Neuronal stem cell (in vitro differentiated cells): ENCODE data around the gene ELMO2.

Source experiments
- DNase-seq: peaks from one replicate; pipeline ENCODE4 v3.0.0-alpha.2; 2013; ENCODE audit warnings: low spot score
- H2AFZ ChIP-seq: one replicate; pipeline ENCODE4 v1.6.1; 2013; ENCODE audit warnings: mild to moderate bottlenecking, low read length, inconsistent platforms
- H2AK5ac ChIP-seq: 2 replicates; pipeline ENCODE4 v1.6.1; 2013; ENCODE audit warnings: low read depth, mild to moderate bottlenecking, inconsistent platforms, low read length, moderate library complexity, mixed read lengths
- H2BK120ac ChIP-seq: 2 replicates; pipeline ENCODE4 v1.6.1; 2013; ENCODE audit warnings: low read depth, mild to moderate bottlenecking, inconsistent platforms, low read length, moderate library complexity, mixed read lengths
- H2BK12ac ChIP-seq: one replicate; pipeline ENCODE4 v1.6.1; 2013; ENCODE audit warnings: low read length, inconsistent platforms
- H2BK15ac ChIP-seq: 2 replicates; pipeline ENCODE4 v1.6.1; 2013; ENCODE audit warnings: mild to moderate bottlenecking, low read length, inconsistent platforms, mixed read lengths
- H2BK5ac ChIP-seq: one replicate; pipeline ENCODE4 v1.6.1; 2013; ENCODE audit warnings: inconsistent platforms, mild to moderate bottlenecking, low read length, moderate library complexity
- H3K14ac ChIP-seq: one replicate; pipeline ENCODE4 v1.6.1; 2013; ENCODE audit warnings: low read length, inconsistent platforms
- H3K18ac ChIP-seq: 2 replicates; pipeline ENCODE4 v1.6.1; 2013; ENCODE audit warnings: low read length, inconsistent platforms
- H3K23ac ChIP-seq: 2 replicates; pipeline ENCODE4 v1.6.1; 2013; ENCODE audit warnings: low read depth, mild to moderate bottlenecking, mixed read lengths, low read length, inconsistent platforms; ENCODE audit not compliant: poor library complexity
- H3K27ac ChIP-seq: replicated peaks from 3 replicates; pipeline ENCODE4 v1.5.1; 2013; ENCODE audit warnings: low read length, inconsistent platforms
- H3K27me3 ChIP-seq, 3 experiments: 2 replicates each; pipeline ENCODE4 v1.6.1; 2013; ENCODE audit warnings: low read length in 3 of 3, mild to moderate bottlenecking in 2 of 3, inconsistent platforms in 1 of 3, low read depth in 1 of 3, mixed read lengths in 1 of 3, moderate library complexity in 1 of 3; ENCODE audit not compliant: control insufficient read depth in 3 of 3, insufficient read depth in 3 of 3
- H3K36me3 ChIP-seq, 2 donors: replicated peaks in 1 of 2; 2 replicates each; pipeline ENCODE4 v1.6.1; 2013; ENCODE audit warnings: low read length in 2 of 2; ENCODE audit not compliant: control insufficient read depth in 2 of 2, insufficient read depth in 2 of 2
- H3K4ac ChIP-seq: 2 replicates; pipeline ENCODE4 v1.6.1; 2013; ENCODE audit warnings: inconsistent platforms, mild to moderate bottlenecking, low read length, moderate library complexity
- H3K4me1 ChIP-seq, 2 donors: 1 replicate in 1 of 2; 2 replicates in 1 of 2; pipeline ENCODE4 v1.6.1; 2013; ENCODE audit warnings: low read length in 2 of 2, low read depth in 1 of 2; ENCODE audit not compliant: control insufficient read depth in 2 of 2, insufficient read depth in 1 of 2
- H3K4me2 ChIP-seq: one replicate; pipeline ENCODE4 v1.6.1; 2013; ENCODE audit warnings: mild to moderate bottlenecking, low read length, inconsistent platforms; ENCODE audit not compliant: insufficient read depth, poor library complexity, severe bottlenecking
- H3K4me3 ChIP-seq, 2 donors: 2 replicates each; pipeline ENCODE4 v1.5.1; 2013; ENCODE audit warnings: low read length in 2 of 2, mild to moderate bottlenecking in 2 of 2, inconsistent platforms in 1 of 2, moderate library complexity in 1 of 2
- H3K79me1 ChIP-seq: one replicate; pipeline ENCODE4 v1.6.1; 2013; ENCODE audit warnings: low read depth, mild to moderate bottlenecking, inconsistent platforms, low read length, moderate library complexity
- H3K9ac ChIP-seq: one replicate; pipeline ENCODE4 v1.6.1; 2013; ENCODE audit warnings: mild to moderate bottlenecking, low read depth, low read length, inconsistent platforms; ENCODE audit not compliant: poor library complexity
- H3K9me3 ChIP-seq, 2 donors: replicated peaks in 1 of 2; 2 replicates each; pipeline versions ENCODE3 to v1.6.1; 2013; ENCODE audit warnings: low read length in 2 of 2, mild to moderate bottlenecking in 2 of 2, inconsistent platforms in 1 of 2, low read depth in 1 of 2, mixed read lengths in 1 of 2, moderate library complexity in 1 of 2; ENCODE audit not compliant: control insufficient read depth in 2 of 2, insufficient read depth in 1 of 2
- H4K8ac ChIP-seq: one replicate; pipeline ENCODE4 v1.6.1; 2013; ENCODE audit warnings: low read depth, mild to moderate bottlenecking, inconsistent platforms, low read length, moderate library complexity
- H4K91ac ChIP-seq: one replicate; pipeline ENCODE4 v1.6.1; 2013; ENCODE audit warnings: low read length, low read depth, mild to moderate bottlenecking, inconsistent platforms; ENCODE audit not compliant: poor library complexity
- WGBS, 2 donors: extraction: QIAGEN DNeasy Blood & Tissue Kit; methylation state at CpG; one replicate each; pipeline ENCODE4 v1.1.7; 2013; ENCODE audit warnings: missing lambda C conversion rate in 2 of 2, mixed read lengths in 1 of 2; ENCODE audit not compliant: insufficient read length in 2 of 2, insufficient replicate concordance in 1 of 2; ENCODE audit errors: extremely low coverage in 2 of 2; 5-methylcytosine and 5-hydroxymethylcytosine counted together

ELMO2 gene

DNA sequence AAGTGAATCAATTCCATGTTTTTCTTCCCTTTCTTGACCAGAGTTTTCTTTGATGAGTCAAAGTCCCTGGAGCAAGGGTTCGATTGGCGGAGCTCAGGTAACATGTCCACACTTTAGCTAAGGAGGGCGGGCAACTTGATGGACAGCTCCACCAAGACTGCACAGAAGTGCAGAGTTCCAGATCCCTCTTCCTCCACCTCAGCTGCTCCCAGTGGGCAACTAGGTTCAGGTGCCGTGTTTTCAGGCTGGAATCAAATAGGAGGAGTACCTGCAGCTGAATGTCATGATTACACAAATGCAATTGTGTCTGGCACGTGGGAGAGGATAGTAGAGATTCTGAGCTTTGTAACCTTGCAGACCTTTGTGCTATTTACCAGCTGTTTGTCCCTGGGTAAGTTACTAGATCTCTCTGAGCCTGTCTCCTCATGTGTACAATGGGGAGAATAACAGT lies 1.9 kb upstream of the ELMO2 start:
- no CpG with 5 or more reads among the region's 5 CpGs for WGBS, 2 donors
- DNase-seq = no peak
- no peak overlapping the region for H3K4me3 ChIP-seq

GRCh38 chr20:46407671-46407996 lies 1.2 kb upstream of the ELMO2 start:
- Histone ChIP-seq H3K9ac (no peak overlapping the region), H3K79me1 (peaks cover 3% of the 10 kb centered on the region), H3K4me2 (no peak overlapping the region), H3K27ac (no peak overlapping the region), H2BK15ac (no peak overlapping the region), H2BK5ac (no peak overlapping the region), H3K14ac (no peak overlapping the region), H3K4me1 (peaks cover 9 to 22% of the 10 kb centered on the region in 2 donors), H4K91ac (no peak overlapping the region), H2BK120ac (no peak overlapping the region), H3K4ac (no peak overlapping the region), H4K8ac (no peak overlapping the region), H3K27me3 (peaks cover 0 to 2% (median 0%) of the 10 kb centered on the region in 3 experiments), H3K23ac (no peak overlapping the region), H3K9me3 (no peaks in the 10 kb centered on the region), H3K18ac (no peak overlapping the region), H2AK5ac (no peak overlapping the region), H3K4me3 (peak overlapping the region in 1 of 2 donors; percentile 98), H2BK12ac (no peak overlapping the region), H3K36me3 (peaks cover 0 to 13% of the 10 kb centered on the region in 2 donors), H2AFZ (peak overlapping the region; percentile 10)
- DNase-seq = no peak
- WGBS, 2 donors = no CpG with 5 or more reads among the region's 4 CpGs

More for the DNA sequence above, 1.9 kb upstream of the ELMO2 start:
- peaks cover 9 to 22% of the 10 kb centered on the region in 2 donors for H3K4me1 ChIP-seq
- no peak overlapping the region for H2BK120ac ChIP-seq
- peaks cover 0 to 2% (median 0%) of the 10 kb centered on the region in 3 experiments for H3K27me3 ChIP-seq
- H3K18ac ChIP-seq = no peak overlapping the region
- H3K4ac ChIP-seq = no peak overlapping the region
- no peaks in the 10 kb centered on the region for H3K9me3 ChIP-seq
- no peak overlapping the region for H3K23ac ChIP-seq
- H3K79me1 ChIP-seq = peaks cover 3% of the 10 kb centered on the region
- H4K8ac ChIP-seq = no peak overlapping the region
- H3K14ac ChIP-seq = no peak overlapping the region
- no peak overlapping the region for H2BK12ac ChIP-seq
- no peak overlapping the region for H3K9ac ChIP-seq
- H2BK15ac ChIP-seq = no peak overlapping the region
- no peak overlapping the region for H3K4me2 ChIP-seq
- no peak overlapping the region for H4K91ac ChIP-seq
- H2AFZ ChIP-seq = no peak overlapping the region
- H2AK5ac ChIP-seq = no peak overlapping the region
- H3K27ac ChIP-seq = no peak overlapping the region
- H3K36me3 ChIP-seq = peaks cover 0 to 7% of the 10 kb centered on the region in 2 donors
- H2BK5ac ChIP-seq = no peak overlapping the region

DNA sequence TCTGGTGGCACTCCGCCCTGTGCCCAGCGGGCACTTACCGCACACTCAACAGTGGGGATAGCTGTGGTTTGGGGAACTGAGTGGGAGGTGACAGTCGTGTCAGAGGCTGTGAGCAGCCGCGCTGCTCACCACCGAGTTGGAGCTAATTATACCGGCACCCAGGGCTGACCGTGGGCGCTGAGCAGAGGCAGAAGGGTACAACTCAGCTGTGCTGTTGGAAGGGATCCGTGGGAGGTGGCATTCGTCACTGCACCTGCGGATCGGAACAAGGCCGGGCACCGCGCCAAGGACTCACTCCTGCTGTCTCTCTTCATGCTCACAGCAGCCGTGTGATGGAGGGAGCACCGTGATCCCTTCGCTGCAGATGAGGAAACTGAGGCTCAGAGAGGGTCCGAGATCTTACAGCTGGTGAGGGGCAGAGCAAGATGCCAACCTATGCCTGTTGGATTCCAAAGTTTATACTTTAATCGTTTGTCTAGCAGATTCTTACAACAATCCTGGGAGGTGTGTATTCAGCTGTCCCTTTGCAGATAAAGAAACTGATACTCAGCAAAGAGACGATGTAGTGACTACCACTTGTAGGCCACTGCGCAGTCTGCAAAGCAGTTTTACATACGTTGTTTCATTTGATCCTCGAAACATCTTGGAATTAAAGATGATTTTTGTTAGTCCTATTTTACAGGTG lies 713 bp upstream of the ELMO2 start:
- peak overlapping the region; percentile 79 for H3K4me2 ChIP-seq
- peak overlapping the region; percentile 99 for H2AFZ ChIP-seq
- no peak overlapping the region for H3K4ac ChIP-seq
- H3K4me1 ChIP-seq = peaks cover 9 to 19% of the 10 kb centered on the region in 2 donors
- H2BK120ac ChIP-seq = no peak overlapping the region
- H3K27ac ChIP-seq = no peak overlapping the region
- H3K27me3 ChIP-seq = peaks cover 0 to 2% (median 0%) of the 10 kb centered on the region in 3 experiments
- H3K79me1 ChIP-seq = peaks cover 3% of the 10 kb centered on the region
- H3K14ac ChIP-seq = no peak overlapping the region
- DNase-seq = no peak
- WGBS, 2 donors = no CpG with 5 or more reads among the region's 26 CpGs
- peak overlapping the region; percentile 42 for H2BK12ac ChIP-seq
- peak overlapping the region; percentile 88 for H3K18ac ChIP-seq
- H3K36me3 ChIP-seq = peaks cover 0 to 18% of the 10 kb centered on the region in 2 donors
- peak overlapping the region; percentile 62 for H2BK5ac ChIP-seq
- no peak overlapping the region for H4K91ac ChIP-seq
- peak overlapping the region; percentile 19 for H2BK15ac ChIP-seq
- H2AK5ac ChIP-seq = peak overlapping the region; percentile 67
- H3K4me3 ChIP-seq = peak overlapping the region; percentile 72 to 98
- H3K23ac ChIP-seq = peak overlapping the region; percentile 94
- no peaks in the 10 kb centered on the region for H3K9me3 ChIP-seq
- H3K9ac ChIP-seq = peak overlapping the region; percentile 83
- H4K8ac ChIP-seq = no peak overlapping the region

DNA sequence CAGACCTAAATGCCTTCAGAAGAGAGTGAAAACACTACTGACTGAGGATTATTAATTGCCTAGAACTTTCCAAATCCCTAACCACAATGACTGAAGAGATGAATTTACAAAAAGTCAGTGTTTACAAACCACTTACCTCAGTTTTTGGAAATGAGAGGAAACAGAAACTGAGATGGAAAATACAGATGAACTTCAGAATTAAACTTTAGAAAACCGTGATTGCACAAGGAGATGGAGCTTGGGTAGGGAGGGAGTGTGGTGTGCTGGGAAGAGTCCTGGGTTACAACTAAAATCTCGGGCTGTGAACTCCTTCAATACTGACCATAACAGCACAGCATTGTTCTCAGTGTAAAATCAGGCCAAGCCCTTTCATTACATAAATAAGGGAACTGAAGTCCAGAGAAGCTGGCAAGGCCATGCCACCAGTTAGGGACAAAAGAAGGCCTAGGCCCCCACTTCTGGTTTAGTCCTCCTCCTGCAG lies 4.0 kb downstream of the ELMO2 start:
- Histone ChIP-seq H3K18ac (no peak overlapping the region), H4K91ac (no peak overlapping the region), H2BK5ac (no peak overlapping the region), H3K9me3 (no peaks in the 10 kb centered on the region), H4K8ac (no peak overlapping the region), H3K27ac (no peak overlapping the region), H3K4me1 (peaks cover 13 to 24% of the 10 kb centered on the region in 2 donors), H3K27me3 (peaks cover 0 to 2% (median 0%) of the 10 kb centered on the region in 3 experiments), H2AK5ac (no peak overlapping the region), H3K23ac (no peak overlapping the region), H2BK120ac (no peak overlapping the region), H3K79me1 (peaks cover 5% of the 10 kb centered on the region), H3K4me3 (no peak overlapping the region), H3K4me2 (no peak overlapping the region), H3K14ac (no peak overlapping the region), H3K36me3 (peaks cover 0 to 47% of the 10 kb centered on the region in 2 donors), H2BK15ac (no peak overlapping the region), H3K9ac (no peak overlapping the region), H2AFZ (no peak overlapping the region), H2BK12ac (no peak overlapping the region), H3K4ac (no peak overlapping the region)
- no CpG with 5 or more reads among the region's 2 CpGs for whole genome bisulfite sequencing, 2 donors
- DNase-seq = no peak
